Measurements from ENCODE around the gene OVCA2. TPM values are rescaled to one million over a fixed set of nuclear protein-coding genes. Genes with fewer than 3 reads are reported as not detected.
A peak's percentile ranks its signal among the peaks of the same experiment; 100 is the strongest.

OVCA2 gene
- total RNA-seq, 2 donors from 2014 or later: 17.1 to 36.3 TPM

DNA sequence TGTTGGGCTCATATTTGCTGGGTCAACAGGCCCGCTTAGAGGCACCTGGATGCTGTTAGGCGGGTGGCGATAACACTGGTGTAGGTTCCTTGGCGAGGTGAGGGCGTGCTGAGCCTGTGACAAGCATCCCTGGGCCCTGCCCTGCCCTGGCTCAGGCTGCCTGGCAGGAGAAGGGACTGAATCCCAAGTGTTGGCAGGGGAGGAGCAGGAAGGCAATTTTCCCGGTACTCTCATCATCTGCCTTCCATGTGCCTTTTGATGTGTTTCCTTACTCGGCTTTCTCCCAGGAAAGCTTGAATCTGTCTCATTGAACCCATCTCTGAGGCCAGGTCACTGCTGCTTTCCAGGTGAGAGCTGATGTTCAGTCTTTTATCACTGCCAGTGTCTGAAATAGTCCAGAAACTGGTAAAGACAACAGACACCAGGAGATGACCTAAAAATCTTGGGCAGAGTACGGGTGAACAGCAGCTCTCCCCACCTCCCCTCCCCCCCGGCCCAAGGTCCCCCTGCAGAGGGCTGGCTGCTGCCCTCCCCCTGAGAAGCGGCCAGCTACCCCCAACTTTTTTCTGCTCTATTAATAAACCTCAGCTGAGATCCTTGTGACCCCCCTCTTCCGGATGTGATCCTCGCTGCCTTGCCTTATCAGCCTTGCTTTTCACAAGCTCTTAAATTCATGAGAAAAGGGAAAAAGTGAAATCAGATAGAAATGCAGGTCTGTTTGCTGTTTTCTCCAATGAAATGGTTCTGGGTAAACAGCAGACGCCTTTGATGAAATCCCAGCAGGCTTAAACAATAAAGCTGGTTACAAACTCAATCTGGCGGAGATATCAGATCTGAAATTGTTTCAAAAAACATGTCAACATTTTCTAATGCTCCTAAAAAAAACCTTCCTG is 45.7 kb upstream of the OVCA2 start:
- Histone ChIP-seq H3K36me3 (replicated peaks in 1 of 2; ENCODE audit: insufficient read depth in 1 of 2, low read depth in 2 of 2) (no peaks in the 10 kb centered on the region), H3K27ac (peak overlapping the region in 3 of 4 donors; percentile 91 to 94 (median 94)), H3K27me3 (no peaks in the 10 kb centered on the region), H3K4me1 (peaks cover 57% of the 10 kb centered on the region), H3K4me3 (no peak overlapping the region), H3K9me3 (no peaks in the 10 kb centered on the region)
- TF ChIP-seq, protein P1, sequence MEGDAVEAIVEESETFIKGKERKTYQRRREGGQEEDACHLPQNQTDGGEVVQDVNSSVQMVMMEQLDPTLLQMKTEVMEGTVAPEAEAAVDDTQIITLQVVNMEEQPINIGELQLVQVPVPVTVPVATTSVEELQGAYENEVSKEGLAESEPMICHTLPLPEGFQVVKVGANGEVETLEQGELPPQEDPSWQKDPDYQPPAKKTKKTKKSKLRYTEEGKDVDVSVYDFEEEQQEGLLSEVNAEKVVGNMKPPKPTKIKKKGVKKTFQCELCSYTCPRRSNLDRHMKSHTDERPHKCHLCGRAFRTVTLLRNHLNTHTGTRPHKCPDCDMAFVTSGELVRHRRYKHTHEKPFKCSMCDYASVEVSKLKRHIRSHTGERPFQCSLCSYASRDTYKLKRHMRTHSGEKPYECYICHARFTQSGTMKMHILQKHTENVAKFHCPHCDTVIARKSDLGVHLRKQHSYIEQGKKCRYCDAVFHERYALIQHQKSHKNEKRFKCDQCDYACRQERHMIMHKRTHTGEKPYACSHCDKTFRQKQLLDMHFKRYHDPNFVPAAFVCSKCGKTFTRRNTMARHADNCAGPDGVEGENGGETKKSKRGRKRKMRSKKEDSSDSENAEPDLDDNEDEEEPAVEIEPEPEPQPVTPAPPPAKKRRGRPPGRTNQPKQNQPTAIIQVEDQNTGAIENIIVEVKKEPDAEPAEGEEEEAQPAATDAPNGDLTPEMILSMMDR (IDR thresholded peaks at IDR 0.05): no peak
- no peak for TF ChIP-seq POLR2A (IDR thresholded peaks at IDR 0.05)
- intact Hi-C loops (cut with DNase I): no loop called here
- no peak for ATAC-seq
- WGBS, 2 donors: 59 to 70% methylated on average over 8 to 14 of the region's 14 CpGs
- peak in 2 of 4 donors; percentile 35 to 36 for DNase-seq

DNA sequence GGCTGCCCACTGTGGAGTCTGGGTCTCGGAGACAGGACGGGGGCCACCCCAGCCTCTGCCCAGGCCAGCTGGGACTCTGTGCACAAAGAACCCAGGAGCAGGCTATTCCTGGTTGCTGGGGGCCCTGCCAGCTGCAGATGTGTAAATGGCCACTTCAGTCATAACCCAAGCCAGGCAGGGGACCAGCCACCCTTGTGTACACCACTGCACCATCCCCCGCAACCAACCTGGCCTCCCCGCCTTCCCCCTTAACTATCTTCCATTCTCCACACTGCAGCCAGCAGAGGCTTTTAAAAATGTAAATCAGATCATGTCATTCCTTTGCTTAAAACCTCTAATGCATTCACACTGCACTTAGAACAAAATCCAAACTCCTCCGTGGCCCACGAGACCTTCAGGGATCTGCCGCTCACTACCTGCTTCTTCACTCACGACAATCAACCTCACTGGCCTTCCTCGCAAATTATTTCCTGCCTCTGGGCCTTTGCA is 45.0 kb upstream of the OVCA2 start:
- Histone ChIP-seq H3K9me3 (no peaks in the 10 kb centered on the region), H3K27ac (peak overlapping the region; percentile 91 to 94 (median 94)), H3K36me3 (replicated peaks in 1 of 2; ENCODE audit: insufficient read depth in 1 of 2, low read depth in 2 of 2) (no peaks in the 10 kb centered on the region), H3K4me1 (peaks cover 57% of the 10 kb centered on the region), H3K27me3 (no peaks in the 10 kb centered on the region), H3K4me3 (no peak overlapping the region)
- TF ChIP-seq, protein P1 (IDR thresholded peaks at IDR 0.05): no peak
- TF ChIP-seq POLR2A (IDR thresholded peaks at IDR 0.05): no peak
- peak in 1 of 4 donors; percentile 40 for DNase-seq
- ATAC-seq: no peak
- WGBS, 2 donors: 80 to 84% methylated on average over 9 of the region's 9 CpGs
- intact Hi-C loops (cut with DNase I): no loop called here

DNA sequence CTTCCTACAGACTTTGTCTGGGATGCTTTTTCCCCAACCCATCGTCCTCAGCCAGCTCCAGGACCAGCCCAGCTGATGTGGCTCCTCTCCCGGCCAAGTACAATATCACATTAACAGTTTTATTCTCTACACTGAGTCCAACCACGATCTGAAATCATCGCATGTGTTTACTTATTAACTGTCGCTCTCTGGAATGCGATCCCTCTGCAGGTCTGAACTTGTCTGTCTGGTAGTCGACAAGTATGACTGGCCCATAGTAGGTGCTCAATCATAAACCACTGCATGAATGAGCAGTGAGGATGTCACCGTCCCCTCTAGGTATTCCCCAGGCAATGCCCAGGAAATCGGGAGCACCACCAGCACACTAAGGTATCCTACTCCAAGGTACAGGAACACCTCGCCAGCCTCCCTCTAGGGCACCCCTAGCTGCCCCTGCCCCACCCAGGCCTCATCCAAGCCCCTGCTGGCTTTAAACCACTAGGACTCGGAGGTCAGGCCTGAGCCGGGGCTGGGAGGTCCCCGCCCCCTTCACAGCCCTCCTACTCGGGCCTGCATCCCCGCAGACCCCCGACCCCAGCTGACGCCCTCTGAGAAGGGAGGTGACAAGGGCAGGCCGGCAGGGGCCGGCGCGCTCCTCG is 44.4 kb upstream of the OVCA2 start:
- no peaks in the 10 kb centered on the region for H3K36me3 ChIP-seq (replicated peaks in 1 of 2; ENCODE audit: insufficient read depth in 1 of 2, low read depth in 2 of 2)
- no peaks in the 10 kb centered on the region for H3K27me3 ChIP-seq
- no peak for TF ChIP-seq POLR2A (IDR thresholded peaks at IDR 0.05)
- TF ChIP-seq, protein P1 (IDR thresholded peaks at IDR 0.05): peak in 4 of 7 experiments; percentile 18 to 29 (median 22)
- DNase-seq (peak in 3 of 4 donors; percentile 50 to 55 (median 50)), ATAC-seq (peak; percentile 29)
- intact Hi-C loops (cut with DNase I): no loop called here
- H3K4me1 ChIP-seq: peaks cover 58% of the 10 kb centered on the region
- H3K9me3 ChIP-seq: no peaks in the 10 kb centered on the region
- H3K27ac ChIP-seq: peak overlapping the region; percentile 91 to 94 (median 94)
- WGBS, 2 donors: 17 to 22% methylated on average over 9 to 22 of the region's 22 CpGs
- no peak overlapping the region for H3K4me3 ChIP-seq

DNA sequence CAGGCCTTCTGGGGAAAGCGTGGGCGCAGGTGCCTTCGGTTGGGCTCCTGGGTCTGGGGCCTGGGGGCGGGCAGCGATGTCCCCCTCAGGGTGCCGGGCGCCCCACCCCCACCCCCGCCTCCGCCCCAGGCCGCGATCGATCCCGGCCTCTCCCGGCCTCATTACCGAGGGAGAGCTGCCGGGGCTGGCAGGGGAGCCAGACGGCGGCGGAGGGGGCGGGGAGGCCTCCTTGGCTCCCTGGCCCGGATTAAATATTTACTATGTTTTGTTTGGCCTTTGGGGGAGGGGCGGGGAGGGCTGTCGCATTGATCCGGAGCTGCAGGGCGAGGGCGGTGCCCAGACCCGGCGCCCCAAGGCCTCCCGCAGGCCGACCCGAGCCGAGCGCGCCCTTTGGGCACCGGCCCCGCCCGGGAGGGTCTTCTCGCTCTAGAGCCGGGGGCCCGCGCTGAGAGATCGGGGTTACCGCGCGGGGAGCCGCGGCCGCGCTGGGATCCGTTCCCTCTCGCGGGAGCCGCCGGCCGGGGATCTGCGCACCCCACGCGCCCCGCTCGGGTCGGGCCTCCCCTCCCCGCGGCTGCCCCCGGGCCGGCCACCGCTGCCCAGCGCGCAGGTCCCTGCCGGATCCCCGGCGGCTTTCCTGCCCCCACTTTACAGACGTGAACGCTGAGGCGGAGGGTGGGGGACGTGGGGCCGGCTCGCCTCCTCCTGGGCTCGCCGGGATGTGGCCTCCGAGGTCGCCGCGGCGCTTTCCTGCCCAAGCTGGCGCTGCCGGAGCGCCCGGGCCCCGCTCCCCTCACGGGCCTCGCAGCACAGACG is 43.7 kb upstream of the OVCA2 start:
- H3K27ac ChIP-seq: peak overlapping the region; percentile 91 to 94 (median 94)
- DNase-seq (peak; percentile 95 to 97 (median 96)), ATAC-seq (peak; percentile 86)
- H3K27me3 ChIP-seq: no peaks in the 10 kb centered on the region
- H3K4me1 ChIP-seq: peaks cover 64% of the 10 kb centered on the region
- WGBS, 2 donors: 0 to 1% methylated on average over 7 to 64 of the region's 92 CpGs
- no peaks in the 10 kb centered on the region for H3K36me3 ChIP-seq (replicated peaks in 1 of 2; ENCODE audit: insufficient read depth in 1 of 2, low read depth in 2 of 2)
- intact Hi-C loops (cut with DNase I): no loop called here
- TF ChIP-seq, protein P1 (IDR thresholded peaks at IDR 0.05): no peak
- peak; percentile 66 to 74 (median 74) for TF ChIP-seq POLR2A (IDR thresholded peaks at IDR 0.05)
- no peaks in the 10 kb centered on the region for H3K9me3 ChIP-seq
- peak overlapping the region in 1 of 2 donors; percentile 36 for H3K4me3 ChIP-seq

Measured in body of pancreas (tissue), 4 donors.